ENCODE measurements around the gene ARID4B. TPM values are rescaled to one million over a fixed set of nuclear protein-coding genes. Genes with fewer than 3 reads are reported as not detected.
"Not testable (repeated sequence)": the region's sequence is repeated elsewhere in the genome, so short reads cannot be mapped to it uniquely, and the experiment has no call there.

ARID4B gene
- total RNA-seq, 1 experiment from 2014 or later: 16.8 TPM

- peaks cover 29% of the 10 kb centered on the region for H3K79me2 ChIP-seq (ENCODE audit: low read length)
- ChIA-PET POLR2A (ENCODE audit: unreplicated experiment) (interaction anchor here (0.7 kb wide), 1 partner anchor 541 kb away, joined by 3 read pairs; no protein-coding TSS in a partner anchor), CTCF (no interaction called here)
- BruUV-seq (replicated peaks): no TSS peak
- no peaks in the 10 kb centered on the region for H4K20me1 ChIP-seq (ENCODE audit: low read length)
- peak within 1 kb of the TSS; percentile 84 for H3K4me2 ChIP-seq (ENCODE audit: low read length)
- peak; percentile 86 for DNase-seq
- H3K4me3 ChIP-seq (ENCODE audit: low read length): peak within 1 kb of the TSS; percentile 91
- intact Hi-C loops (cut with micrococcal nuclease): loop anchor here (10.0 kb wide), 1 partner anchor 56 kb away; no protein-coding TSS in a partner anchor
- peak within 1 kb of the TSS; percentile 82 for H3K27ac ChIP-seq (ENCODE audit: low read length)
- no peaks in the 10 kb centered on the region for H3F3A ChIP-seq (ENCODE audit: low read length, unreplicated experiment)
- H3K27me3 ChIP-seq (ENCODE audit: low read length): no peaks in the 10 kb centered on the region
- H3K36me3 ChIP-seq (ENCODE audit: low read depth, low read length): peaks cover 11% of the 10 kb centered on the region
- TF ChIP-seq CTCF (conservative IDR thresholded peaks at IDR 0.05; ENCODE audit: low read depth, low read length) (no peak), EZH2phosphoT487 (IDR thresholded peaks at IDR 0.05; ENCODE audit: borderline replicate concordance, low read length) (no peak), EZH2 (IDR thresholded peaks at IDR 0.05; ENCODE audit: low read length, unreplicated experiment) (no peak)
- no peaks in the 10 kb centered on the region for H3K9me3 ChIP-seq (ENCODE audit: low read length)
- peak; percentile 84 for ATAC-seq
- no peaks in the 10 kb centered on the region for H3K9me2 ChIP-seq (replicated peaks; ENCODE audit: low read length)
- peak within 1 kb of the TSS; percentile 87 for H3K9ac ChIP-seq (ENCODE audit: low read length)
- H2AFZ ChIP-seq (ENCODE audit: low read length): peak within 1 kb of the TSS; percentile 75
- peaks cover 21% of the 10 kb centered on the region for H3K4me1 ChIP-seq (ENCODE audit: insufficient read depth, low read length)
Observed at GRCh38 chr1:235160957-235161684, 166.9 kb downstream of the ARID4B start, which contains the start of gene RBM34. Gene RBM34 (minus strand): TSS chr1:235161250. CDS start chr1:235161226, 24 bp downstream.

GRCh38 chr1:235160383-235160956, 167.5 kb downstream of the ARID4B start:
- Histone ChIP-seq H3K27me3 (ENCODE audit: low read length) (no peaks in the 10 kb centered on the region), H2AFZ (ENCODE audit: low read length) (peak overlapping the region; percentile 75), H3K9me3 (ENCODE audit: low read length) (no peaks in the 10 kb centered on the region), H3F3A (ENCODE audit: low read length, unreplicated experiment) (no peaks in the 10 kb centered on the region), H3K9ac (ENCODE audit: low read length) (peak overlapping the region; percentile 87), H3K4me1 (ENCODE audit: insufficient read depth, low read length) (peaks cover 21% of the 10 kb centered on the region), H3K9me2 (replicated peaks; ENCODE audit: low read length) (no peaks in the 10 kb centered on the region), H3K4me2 (ENCODE audit: low read length) (peak overlapping the region; percentile 84), H3K27ac (ENCODE audit: low read length) (peak overlapping the region; percentile 82), H3K4me3 (ENCODE audit: low read length) (peak overlapping the region; percentile 91), H4K20me1 (ENCODE audit: low read length) (no peaks in the 10 kb centered on the region), H3K79me2 (ENCODE audit: low read length) (peaks cover 29% of the 10 kb centered on the region), H3K36me3 (ENCODE audit: low read depth, low read length) (peaks cover 11% of the 10 kb centered on the region)
- DNase-seq (peak; percentile 25), ATAC-seq (no peak)
- no peak for TF ChIP-seq CTCF (conservative IDR thresholded peaks at IDR 0.05; ENCODE audit: low read depth, low read length)
- no peak for TF ChIP-seq EZH2phosphoT487 (IDR thresholded peaks at IDR 0.05; ENCODE audit: borderline replicate concordance, low read length)
- no peak for TF ChIP-seq EZH2 (IDR thresholded peaks at IDR 0.05; ENCODE audit: low read length, unreplicated experiment)
- intact Hi-C loops (cut with micrococcal nuclease): loop anchor here (10.0 kb wide), 1 partner anchor 56 kb away; no protein-coding TSS in a partner anchor
- BruUV-seq (replicated peaks): TSS peak; percentile 89
- ChIA-PET CTCF (no interaction called here), POLR2A (ENCODE audit: unreplicated experiment) (interaction anchor here (0.6 to 0.7 kb wide), 2 partner anchors 13 to 540 kb away, joined by 3 to 7 read pairs; no protein-coding TSS in a partner anchor)

DNA sequence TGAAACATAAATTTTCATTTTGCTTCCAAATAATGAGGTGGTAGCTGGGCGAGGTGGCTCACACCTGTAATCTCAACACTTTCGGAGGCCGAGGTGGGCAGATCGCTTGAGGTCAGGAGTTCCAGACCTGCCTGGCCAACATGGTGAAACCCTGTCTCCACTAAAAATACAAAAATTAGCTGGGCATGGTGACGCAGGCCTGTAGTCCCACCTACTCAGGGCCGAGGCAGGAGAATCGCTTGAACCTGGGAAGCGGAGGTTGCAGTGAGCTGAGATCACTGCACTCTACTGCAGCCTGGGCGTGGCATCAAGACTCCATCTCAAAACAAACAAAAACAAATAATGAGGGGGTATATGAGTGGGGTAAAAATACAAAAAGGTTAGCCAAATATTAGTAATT, 168.0 kb downstream of the ARID4B start:
- POLR2A ChIA-PET (ENCODE audit: unreplicated experiment): interaction anchor here (0.6 kb wide), 2 partner anchors 14 to 45 kb away, joined by 4 to 7 read pairs; no protein-coding TSS in a partner anchor
- H3K9me2 ChIP-seq (replicated peaks; ENCODE audit: low read length); CTCF ChIA-PET; H3F3A ChIP-seq (ENCODE audit: low read length, unreplicated experiment); H2AFZ ChIP-seq (ENCODE audit: low read length); ATAC-seq; BruUV-seq (replicated peaks); H4K20me1 ChIP-seq (ENCODE audit: low read length); H3K9me3 ChIP-seq (ENCODE audit: low read length); H3K27ac ChIP-seq (ENCODE audit: low read length); H3K27me3 ChIP-seq (ENCODE audit: low read length); DNase-seq: not testable (repeated sequence)
- H3K9ac ChIP-seq (ENCODE audit: low read length): peak overlapping the region; percentile 87; the same call in 1 of the 2 replicates
- peak overlapping the region; percentile 91 for H3K4me3 ChIP-seq (ENCODE audit: low read length)
- H3K36me3 ChIP-seq (ENCODE audit: low read depth, low read length): peaks cover 12% of the 10 kb centered on the region
- peaks cover 29% of the 10 kb centered on the region for H3K79me2 ChIP-seq (ENCODE audit: low read length)
- peaks cover 21% of the 10 kb centered on the region for H3K4me1 ChIP-seq (ENCODE audit: insufficient read depth, low read length)
- H3K4me2 ChIP-seq (ENCODE audit: low read length): peak overlapping the region; percentile 84
- intact Hi-C loops (cut with micrococcal nuclease): loop anchor here (10.0 kb wide), 1 partner anchor 55 kb away; no protein-coding TSS in a partner anchor

DNA sequence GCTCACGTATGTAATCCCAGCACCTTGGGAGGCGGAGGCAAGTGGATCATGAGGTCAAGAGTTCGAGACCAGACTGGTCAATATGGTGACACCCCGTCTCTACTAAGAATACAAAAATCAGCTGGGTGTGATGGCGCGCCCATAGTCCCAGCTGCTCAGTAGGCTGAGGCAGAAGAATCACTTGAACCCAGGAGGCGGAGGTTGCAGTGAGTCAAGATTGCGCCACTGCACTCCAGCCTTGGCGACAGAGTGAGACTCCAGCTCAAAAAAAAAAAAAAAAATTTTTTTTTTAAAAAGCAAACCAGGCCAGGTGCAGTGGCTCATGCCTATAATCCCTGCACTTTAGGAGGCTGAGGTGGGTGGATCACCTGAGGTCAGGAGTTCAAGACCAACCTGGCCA, 168.7 kb downstream of the ARID4B start:
- H3F3A ChIP-seq (ENCODE audit: low read length, unreplicated experiment); H2AFZ ChIP-seq (ENCODE audit: low read length); H3K27ac ChIP-seq (ENCODE audit: low read length); intact Hi-C loops (cut with micrococcal nuclease); H3K27me3 ChIP-seq (ENCODE audit: low read length); POLR2A ChIA-PET (ENCODE audit: unreplicated experiment); H3K9me2 ChIP-seq (replicated peaks; ENCODE audit: low read length); BruUV-seq (replicated peaks); DNase-seq; H3K4me3 ChIP-seq (ENCODE audit: low read length); H3K4me2 ChIP-seq (ENCODE audit: low read length); H3K9me3 ChIP-seq (ENCODE audit: low read length); H4K20me1 ChIP-seq (ENCODE audit: low read length); ATAC-seq; CTCF ChIA-PET; H3K9ac ChIP-seq (ENCODE audit: low read length): not testable (repeated sequence)
- Histone ChIP-seq H3K4me1 (ENCODE audit: insufficient read depth, low read length) (peaks cover 21% of the 10 kb centered on the region), H3K36me3 (ENCODE audit: low read depth, low read length) (peaks cover 14% of the 10 kb centered on the region), H3K79me2 (ENCODE audit: low read length) (peaks cover 29% of the 10 kb centered on the region)
